ENCODE data around the gene OSTF1. TPM values are rescaled to one million over a fixed set of nuclear protein-coding genes. Genes with fewer than 3 reads are reported as not detected.

Gene OSTF1
- total RNA-seq, 2 donors from 2014 or later, result 15.0 to 20.5 TPM

DNA sequence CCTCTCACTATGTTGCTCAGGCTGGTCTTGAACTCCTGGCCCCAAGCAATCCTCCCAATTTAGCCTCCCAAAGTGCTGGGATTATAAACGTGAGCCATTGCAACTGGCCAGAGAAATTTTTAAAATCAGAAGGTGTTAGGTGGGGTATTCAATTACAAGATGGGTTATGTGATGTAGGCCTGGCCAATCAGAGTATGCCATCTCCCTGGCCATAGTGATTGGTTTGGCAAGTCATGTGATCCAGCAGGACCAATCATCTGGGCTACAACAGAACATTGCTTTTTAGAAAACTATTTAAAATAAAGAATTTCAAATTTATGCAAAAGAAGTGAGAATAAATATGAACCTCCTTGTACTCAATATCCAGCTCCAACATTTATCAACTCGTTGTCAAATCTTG lies 22.8 kb upstream of the OSTF1 start:
- 52 to 71% methylated on average over 2 of the region's 2 CpGs for WGBS, 2 experiments (ENCODE audit: insufficient coverage in 1 of 2, insufficient read length in 1 of 2)
- no peak overlapping the region for H3K9ac ChIP-seq (ENCODE audit: extremely low read depth, low read length, poor library complexity, severe bottlenecking)

GRCh38 chr9:75067894-75068293 lies 20.4 kb upstream of the OSTF1 start:
- H3K4me1 ChIP-seq (ENCODE audit: control insufficient read depth, insufficient read depth, low read length), result peaks cover 4% of the 10 kb centered on the region
- Mint-ChIP-seq H3K9me3 (no peaks in the 10 kb centered on the region), H3K36me3 (ENCODE audit: low read depth) (peaks cover 10% of the 10 kb centered on the region), H3K27me3 (ENCODE audit: insufficient read depth) (no peaks in the 10 kb centered on the region), H3K27ac (no peak overlapping the region), H3K4me3 (no peak overlapping the region), H3K4me1 (peaks cover 9% of the 10 kb centered on the region)
- 72 to 84% methylated on average over 4 of the region's 4 CpGs for WGBS, 2 experiments (ENCODE audit: insufficient coverage in 1 of 2, insufficient read length in 1 of 2)
- no peak for DNase-seq
- H3K27me3 ChIP-seq (ENCODE audit: control insufficient read depth, insufficient read depth, low read length, poor library complexity, severe bottlenecking), result no peaks in the 10 kb centered on the region
- H3K9me3 ChIP-seq (ENCODE audit: control insufficient read depth, low read length), result no peaks in the 10 kb centered on the region
- H3K36me3 ChIP-seq (ENCODE audit: control insufficient read depth, insufficient read depth, low read length), result peaks cover 18% of the 10 kb centered on the region
- H3K9ac ChIP-seq (ENCODE audit: extremely low read depth, low read length, poor library complexity, severe bottlenecking), result no peak overlapping the region
- no peak for TF ChIP-seq CTCF (conservative IDR thresholded peaks at IDR 0.05)
- H3K27ac ChIP-seq (ENCODE audit: low read depth, low read length), result no peak overlapping the region
- H3K4me3 ChIP-seq (ENCODE audit: low read length), result no peak overlapping the region

More for the DNA sequence above, 22.8 kb upstream of the OSTF1 start:
- H3K4me3 ChIP-seq (ENCODE audit: low read length), result no peak overlapping the region
- Mint-ChIP-seq H3K9me3 (no peaks in the 10 kb centered on the region), H3K36me3 (ENCODE audit: low read depth) (peaks cover 11% of the 10 kb centered on the region), H3K27me3 (ENCODE audit: insufficient read depth) (no peaks in the 10 kb centered on the region), H3K4me1 (peaks cover 9% of the 10 kb centered on the region), H3K4me3 (no peak overlapping the region), H3K27ac (no peak overlapping the region)
- peaks cover 11% of the 10 kb centered on the region for H3K36me3 ChIP-seq (ENCODE audit: control insufficient read depth, insufficient read depth, low read length)
- no peak overlapping the region for H3K27ac ChIP-seq (ENCODE audit: low read depth, low read length)
- H3K4me1 ChIP-seq (ENCODE audit: control insufficient read depth, insufficient read depth, low read length), result peaks cover 4% of the 10 kb centered on the region
- no peaks in the 10 kb centered on the region for H3K9me3 ChIP-seq (ENCODE audit: control insufficient read depth, low read length)
- no peaks in the 10 kb centered on the region for H3K27me3 ChIP-seq (ENCODE audit: control insufficient read depth, insufficient read depth, low read length, poor library complexity, severe bottlenecking)
- no peak for DNase-seq
- TF ChIP-seq CTCF (conservative IDR thresholded peaks at IDR 0.05), result no peak

DNA sequence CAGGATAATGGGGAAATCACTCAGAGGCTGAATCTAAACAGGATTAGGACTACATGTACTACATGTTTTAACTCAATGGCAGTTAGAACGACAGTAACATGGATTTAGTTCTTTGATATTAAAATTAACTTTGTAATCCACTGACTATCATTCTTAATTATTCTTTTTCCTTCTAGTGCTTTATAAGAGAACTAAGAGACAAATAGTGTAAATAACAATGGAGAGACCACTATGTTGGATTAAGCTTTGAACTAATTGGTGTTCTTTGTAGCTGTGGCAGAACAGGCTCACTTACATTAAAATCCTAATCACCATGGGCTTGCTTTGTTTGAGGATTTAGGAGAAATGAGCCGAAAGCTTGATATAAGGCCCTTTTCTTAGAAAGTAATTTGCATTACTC lies 19.1 kb upstream of the OSTF1 start:
- H3K27ac Mint-ChIP-seq, result no peak overlapping the region

More for the DNA sequence above, 19.1 kb upstream of the OSTF1 start:
- H3K4me1 ChIP-seq (ENCODE audit: control insufficient read depth, insufficient read depth, low read length), result peaks cover 4% of the 10 kb centered on the region
- WGBS, 2 experiments (ENCODE audit: insufficient coverage in 1 of 2, insufficient read length in 1 of 2), result 42% methylated on average over 2 of the region's 2 CpGs; no CpG with 5 or more reads in 1 of the 2 experiments
- TF ChIP-seq CTCF (conservative IDR thresholded peaks at IDR 0.05), result no peak
- Mint-ChIP-seq H3K4me3 (no peak overlapping the region), H3K27me3 (ENCODE audit: insufficient read depth) (no peaks in the 10 kb centered on the region), H3K4me1 (peaks cover 9% of the 10 kb centered on the region), H3K9me3 (no peaks in the 10 kb centered on the region), H3K36me3 (ENCODE audit: low read depth) (peaks cover 14% of the 10 kb centered on the region)
- no peaks in the 10 kb centered on the region for H3K27me3 ChIP-seq (ENCODE audit: control insufficient read depth, insufficient read depth, low read length, poor library complexity, severe bottlenecking)
- H3K9me3 ChIP-seq (ENCODE audit: control insufficient read depth, low read length), result no peaks in the 10 kb centered on the region
- no peak for DNase-seq
- H3K27ac ChIP-seq (ENCODE audit: low read depth, low read length), result no peak overlapping the region
- no peak overlapping the region for H3K4me3 ChIP-seq (ENCODE audit: low read length)
- H3K9ac ChIP-seq (ENCODE audit: extremely low read depth, low read length, poor library complexity, severe bottlenecking), result no peak overlapping the region
- peaks cover 18% of the 10 kb centered on the region for H3K36me3 ChIP-seq (ENCODE audit: control insufficient read depth, insufficient read depth, low read length)
